HEK293 (cell line): ENCODE measurements around the gene RASL10B.

Experiments used
- CTCF ChIP-seq: fragments of 450-650 bp; formaldehyde crosslinking; IDR thresholded peaks from 2 replicates; pipeline ENCODE4 v1.5.1; 2016; ENCODE audit warnings: missing biosample characterization, missing genetic modification characterization
- REST ChIP-seq: fragments of 450-650 bp; formaldehyde crosslinking; IDR thresholded peaks from 2 replicates; pipeline ENCODE4 v1.5.1; 2016; ENCODE audit warnings: missing biosample characterization, missing genetic modification characterization
- ZBTB7A ChIP-seq: fragments of 450-650 bp; formaldehyde crosslinking; IDR thresholded peaks from 2 replicates; pipeline ENCODE4 v1.5.1; 2016; ENCODE audit warnings: low read depth, missing biosample characterization, missing genetic modification characterization
- ZNF121 ChIP-seq: fragments of 450-650 bp; formaldehyde crosslinking; IDR thresholded peaks from 2 replicates; pipeline ENCODE4 v1.5.1; 2016; ENCODE audit warnings: missing biosample characterization, missing genetic modification characterization
- ZNF529 ChIP-seq: fragments of 450-650 bp; formaldehyde crosslinking; IDR thresholded peaks from 2 replicates; pipeline ENCODE4 v1.5.1; 2017; ENCODE audit warnings: missing genetic modification characterization, missing biosample characterization; ENCODE audit not compliant: insufficient replicate concordance
- ZNF776 ChIP-seq: fragments of 450-650 bp; formaldehyde crosslinking; IDR thresholded peaks from 2 replicates; pipeline ENCODE4 v1.5.0; 2017; ENCODE audit warnings: missing biosample characterization, missing genetic modification characterization, borderline replicate concordance

DNA sequence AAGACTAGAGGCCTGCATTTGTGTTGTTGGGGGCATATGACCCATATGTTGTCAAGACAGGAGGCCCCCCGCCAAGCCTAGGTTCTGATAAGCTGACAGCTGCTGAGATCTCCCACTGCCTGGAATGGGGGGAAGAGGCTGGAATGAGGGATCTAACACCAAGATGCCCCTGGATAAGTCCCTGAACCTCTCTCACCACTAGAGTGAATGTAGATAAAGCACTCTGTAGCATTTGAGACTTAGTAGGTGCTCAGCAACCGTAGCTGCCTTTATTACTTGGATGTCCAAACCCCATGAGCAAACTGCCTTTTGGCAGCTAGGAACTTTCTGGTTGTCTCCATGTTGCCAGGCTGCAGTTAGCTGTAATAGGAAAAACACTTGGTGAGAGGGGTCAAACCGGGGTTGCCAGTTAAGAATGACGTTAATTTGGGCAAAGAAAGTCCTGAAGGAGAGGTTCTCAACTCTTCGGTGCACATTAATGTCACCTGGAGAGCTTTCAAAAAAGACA, 4.4 kb upstream of the RASL10B start:
- TF ChIP-seq ZNF121 (tag by site-specific recombination): no peak
- TF ChIP-seq ZNF529 (tag by site-specific recombination): no peak
- TF ChIP-seq ZNF776 (tag by site-specific recombination): no peak
- no peak for TF ChIP-seq ZBTB7A (tag by site-specific recombination)
- TF ChIP-seq CTCF: no peak
- no peak for TF ChIP-seq REST
